HG03095 (cell line): Measurements from ENCODE around the gene ORC2.
A peak's percentile ranks its signal among the peaks of the same experiment; 100 is the strongest.
"Not testable (repeated sequence)": the region's sequence is repeated elsewhere in the genome, so short reads cannot be mapped to it uniquely, and the experiment has no call there.

Source experiments
- ATAC-seq: cut with Tn5 transposase; IDR thresholded peaks from one replicate; pipeline ENCODE4 v1.9.1; 2021; ENCODE audit warnings: moderate library complexity; ENCODE audit not compliant: unreplicated experiment

Gene ORC2

GRCh38 chr2:200939832-200940231 lies 23.6 kb downstream of the ORC2 start:
- ATAC-seq: no peak

- no peak for ATAC-seq
Observed at GRCh38 chr2:200930947-200931626, 32.4 kb downstream of the ORC2 start.

GRCh38 chr2:200929334-200930249 lies 33.9 kb downstream of the ORC2 start:
- no peak for ATAC-seq

- no peak for ATAC-seq
Observed at GRCh38 chr2:200922439-200922838, 41.0 kb downstream of the ORC2 start.

- no peak for ATAC-seq
Observed at GRCh38 chr2:200913654-200914053, 49.8 kb downstream of the ORC2 start.

DNA sequence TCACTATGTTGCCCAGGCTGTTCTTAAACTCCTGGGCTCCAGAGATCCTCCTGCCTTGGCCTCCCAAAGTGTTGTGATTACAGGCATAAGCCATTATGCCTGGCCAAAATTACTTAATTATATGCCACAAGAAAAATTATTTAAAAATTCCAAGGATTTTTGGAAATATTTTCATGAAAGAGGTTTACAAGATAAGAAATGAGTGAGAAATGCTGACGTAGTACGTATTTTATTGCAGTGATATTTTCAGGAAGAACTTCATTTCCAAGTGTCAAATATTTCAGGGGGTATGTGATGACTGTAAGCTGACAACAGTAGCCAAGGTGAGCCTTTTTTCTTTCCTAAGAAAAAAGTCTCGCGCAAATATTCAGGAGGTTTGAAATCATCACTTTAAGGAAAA lies 53.5 kb downstream of the ORC2 start:
- no peak for ATAC-seq

DNA sequence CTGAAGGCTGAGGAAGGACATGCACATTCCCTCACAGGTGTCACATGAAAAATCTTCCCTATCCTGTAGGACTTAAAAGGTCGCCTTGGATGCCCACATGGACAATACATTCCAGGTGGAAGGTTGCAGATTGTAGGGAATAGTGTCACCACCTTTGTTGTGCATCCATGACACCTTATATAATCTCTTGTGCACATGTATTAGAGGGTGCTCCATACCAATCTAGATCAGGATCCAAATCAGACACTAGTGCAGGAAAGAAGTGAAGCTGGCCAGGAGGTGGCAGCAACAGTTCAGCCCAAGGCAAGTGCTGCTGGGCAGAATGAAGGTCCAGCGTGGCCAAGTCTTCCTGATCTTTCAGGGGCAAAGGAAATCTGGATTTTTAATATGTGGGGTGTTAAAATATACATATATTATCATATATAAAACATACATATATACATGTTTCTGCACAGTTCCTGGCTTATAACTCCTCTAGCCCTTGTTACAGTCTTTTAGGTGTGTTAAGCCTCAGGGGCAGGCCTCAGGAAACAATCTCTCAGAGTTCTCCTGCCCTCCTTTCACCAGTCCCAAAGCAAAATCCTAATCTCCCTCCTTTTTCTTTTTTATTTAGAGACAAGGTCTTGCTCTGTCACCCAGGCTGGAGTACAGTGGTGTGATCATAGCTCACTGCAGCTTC lies 57.7 kb downstream of the ORC2 start:
- ATAC-seq: peak; percentile 45

- peak; percentile 99 for ATAC-seq
Observed at GRCh38 chr2:200901459-200902072, 61.9 kb downstream of the ORC2 start.

GRCh38 chr2:200899482-200899881 lies 64.0 kb downstream of the ORC2 start:
- no peak for ATAC-seq

DNA sequence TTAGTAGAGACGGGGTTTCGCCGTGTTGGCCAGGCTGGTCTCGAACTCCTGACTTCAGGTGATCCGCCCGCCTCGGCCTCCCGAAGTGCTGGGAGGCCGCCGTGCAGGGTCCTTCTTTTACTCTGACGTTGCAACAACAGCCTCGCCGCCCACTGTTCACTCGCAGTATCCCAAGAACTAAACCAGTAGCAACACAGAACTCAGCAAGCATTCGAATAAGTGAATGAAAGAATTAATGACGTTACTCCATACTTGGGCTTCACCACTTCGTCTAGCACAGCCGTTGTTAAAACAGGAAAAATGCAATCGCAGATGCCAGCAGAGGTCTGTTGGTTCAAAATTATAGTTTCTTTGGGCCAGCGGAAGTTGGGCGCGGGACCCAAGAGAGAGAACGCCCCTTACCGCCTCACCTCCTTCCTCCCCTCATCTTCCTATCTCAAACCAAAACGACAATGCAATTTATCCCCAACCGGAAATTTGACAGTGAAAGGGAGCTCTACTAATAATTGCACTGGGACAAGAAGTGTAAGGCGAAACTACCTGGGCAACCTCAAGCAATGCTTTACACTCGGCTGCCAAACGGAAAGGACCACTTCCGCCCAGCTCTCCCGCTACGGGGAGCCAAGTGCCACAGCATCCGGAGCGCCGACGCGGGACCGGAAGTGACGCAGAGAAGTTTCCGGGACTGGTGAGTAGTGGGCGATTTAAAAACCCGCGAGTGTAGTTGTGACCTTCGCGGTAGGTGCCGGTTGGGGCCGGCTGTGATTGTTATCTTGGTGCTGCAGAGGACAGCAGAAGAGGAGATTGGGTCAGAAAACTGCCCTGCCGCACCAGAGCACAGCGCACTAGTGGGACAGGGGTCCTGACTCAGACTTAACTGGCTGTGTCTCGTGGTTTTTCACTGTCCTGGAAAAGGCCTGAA lies 74.5 kb downstream of the ORC2 start, which contains the start of the genes NIF3L1 and PPIL3:
TSS of gene NIF3L1 (plus strand) at position 668 of the 922 bp plus-strand sequence. CDS start 2,573 bp downstream, outside the sequence.
TSS of gene PPIL3 (minus strand) at position 374 of the 922 bp plus-strand sequence. CDS start 1,462 bp downstream, outside the sequence.
- peak; percentile 79 for ATAC-seq

DNA sequence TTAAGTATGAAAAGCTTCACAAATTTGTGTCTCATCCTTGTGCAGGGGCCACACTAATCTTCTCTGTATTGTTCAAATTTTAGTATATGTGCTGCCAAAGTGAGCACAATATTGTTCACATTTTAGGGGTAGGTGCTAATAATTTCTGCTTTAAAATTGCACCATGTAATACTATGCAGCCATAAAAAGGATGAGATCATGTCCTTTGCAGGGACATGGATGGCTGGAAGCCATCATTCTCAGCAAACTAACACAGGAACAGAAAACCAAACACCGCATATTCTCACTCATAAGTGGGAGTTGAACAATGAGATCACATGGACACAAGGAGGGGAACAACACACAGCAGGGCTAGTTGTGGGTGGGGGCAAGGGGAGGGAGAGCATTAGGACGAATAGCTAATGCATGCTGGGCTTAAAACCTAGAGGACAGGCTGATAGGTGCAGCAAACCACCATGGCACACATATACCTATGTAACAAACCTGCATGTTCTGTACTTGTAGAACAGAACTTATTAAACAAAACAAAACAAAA lies 81.7 kb downstream of the ORC2 start:
- ATAC-seq: not testable (repeated sequence)

DNA sequence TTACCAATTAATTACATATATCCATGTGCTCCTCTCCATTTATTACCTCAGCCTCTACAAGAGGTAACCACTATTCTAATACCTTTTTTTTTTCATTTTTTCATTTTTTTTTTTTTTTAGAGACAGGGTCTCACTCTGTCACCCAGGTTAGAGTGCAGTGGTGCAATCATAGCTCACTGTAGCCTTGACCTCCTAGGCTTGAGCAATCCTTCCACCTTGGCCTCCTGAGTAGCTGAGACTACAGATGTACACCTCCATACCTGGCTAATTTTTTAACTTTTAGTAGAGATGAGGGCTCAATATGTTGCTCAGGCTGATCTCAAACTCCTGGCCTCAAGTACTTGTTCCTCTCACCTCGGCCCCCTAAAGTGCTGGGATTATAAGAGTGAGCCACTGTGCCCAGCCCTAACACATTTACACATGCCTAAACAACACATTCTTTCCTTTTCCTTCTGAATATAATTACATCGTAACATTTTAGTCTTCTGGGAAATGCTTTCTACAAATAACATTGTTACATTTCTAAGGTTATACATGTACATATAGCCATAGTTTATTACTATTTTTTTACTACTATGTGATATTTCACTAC lies 85.1 kb downstream of the ORC2 start:
- ATAC-seq: no peak

GRCh38 chr2:200877443-200877842 lies 86.0 kb downstream of the ORC2 start:
- no peak for ATAC-seq

GRCh38 chr2:200873560-200873959 lies 89.9 kb downstream of the ORC2 start:
- ATAC-seq: no peak

GRCh38 chr2:200871151-200871550 lies 92.3 kb downstream of the ORC2 start:
- no peak for ATAC-seq

GRCh38 chr2:200869014-200869413 lies 94.4 kb downstream of the ORC2 start:
- ATAC-seq: no peak

GRCh38 chr2:200864176-200865034 lies 99.1 kb downstream of the ORC2 start, which contains the start of gene CLK1:
TSS of gene CLK1 (minus strand) at chr2:200864658. CDS start at chr2:200861862, 2,796 bp downstream.
- ATAC-seq: peak; percentile 86

DNA sequence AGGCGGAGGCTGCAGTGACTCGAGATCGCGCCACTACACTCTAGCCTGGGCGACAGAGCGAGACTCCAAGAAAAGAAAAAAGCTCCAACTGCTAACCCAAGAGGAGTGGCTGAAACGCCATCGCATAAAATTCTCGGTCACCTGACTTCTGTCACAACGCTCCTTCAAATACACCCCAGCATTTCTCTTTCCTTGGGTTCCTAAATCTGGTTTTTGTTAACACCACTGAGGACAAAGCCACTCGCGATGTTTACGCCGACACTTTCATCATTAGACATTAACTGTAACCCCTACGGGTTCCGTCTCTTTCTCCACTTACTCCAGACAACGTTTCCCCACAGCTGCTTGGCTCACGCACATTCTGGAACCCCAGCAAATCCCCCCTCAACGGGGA lies 99.7 kb downstream of the ORC2 start:
- ATAC-seq: no peak
